IPS-18c (cell line): ENCODE data around the gene CYP2E1.
"Not testable (repeated sequence)": the region's sequence is repeated elsewhere in the genome, so short reads cannot be mapped to it uniquely, and the experiment has no call there.

ENCODE experiments used
- H3K4me3 ChIP-seq: 2 replicates; pipeline ENCODE4 v1.7.0; 2013; ENCODE audit warnings: low read depth, mild to moderate bottlenecking, low read length, moderate library complexity; ENCODE audit not compliant: insufficient read depth
- H3K9me3 ChIP-seq: one replicate; pipeline ENCODE4 v1.6.1; 2013; ENCODE audit warnings: mild to moderate bottlenecking, low read length, moderate library complexity; ENCODE audit not compliant: control insufficient read depth, insufficient read depth

CYP2E1 gene

DNA sequence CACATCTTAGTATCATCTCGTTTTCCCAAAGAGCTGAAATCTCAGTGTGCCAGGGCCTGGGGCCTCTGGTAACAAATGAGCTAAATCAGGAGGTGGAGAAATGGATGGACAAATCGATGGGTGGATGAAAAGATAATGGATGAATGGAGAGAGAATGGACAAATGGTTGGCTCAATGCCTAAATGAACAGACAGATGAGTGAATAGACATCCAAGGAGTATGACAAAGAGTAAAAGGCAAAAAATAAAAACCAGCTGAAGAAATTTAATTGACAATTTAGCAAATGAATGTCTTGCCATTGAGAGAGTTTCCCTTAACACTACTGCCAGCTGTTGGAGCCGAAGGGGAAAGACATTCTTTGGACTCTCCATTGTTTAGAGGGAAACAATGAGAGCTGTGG is 30.2 kb downstream of the CYP2E1 start:
- Histone ChIP-seq H3K4me3 (no peak overlapping the region), H3K9me3 (peaks cover 7% of the 10 kb centered on the region)

DNA sequence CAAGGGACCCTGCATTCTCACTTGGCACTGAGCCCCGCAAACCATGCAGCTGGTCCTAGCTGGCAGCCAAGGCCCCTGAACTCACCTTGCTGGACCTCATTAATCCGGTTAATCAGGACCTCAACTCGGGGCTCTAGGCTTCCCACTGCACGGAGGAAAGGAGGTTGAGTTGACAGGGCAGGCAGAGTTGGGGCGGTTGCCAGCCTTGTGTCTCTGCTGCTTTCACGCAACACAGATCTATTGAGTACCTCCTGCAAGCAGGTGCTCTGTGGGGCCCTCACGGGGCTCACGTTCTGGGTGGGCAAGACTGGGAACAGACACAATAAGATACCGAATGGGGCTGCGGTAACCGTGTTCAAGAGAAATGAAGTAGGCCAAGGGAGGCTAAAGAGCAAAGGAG is 32.1 kb downstream of the CYP2E1 start:
- H3K4me3 ChIP-seq, result no peak overlapping the region
- peaks cover 11% of the 10 kb centered on the region for H3K9me3 ChIP-seq

DNA sequence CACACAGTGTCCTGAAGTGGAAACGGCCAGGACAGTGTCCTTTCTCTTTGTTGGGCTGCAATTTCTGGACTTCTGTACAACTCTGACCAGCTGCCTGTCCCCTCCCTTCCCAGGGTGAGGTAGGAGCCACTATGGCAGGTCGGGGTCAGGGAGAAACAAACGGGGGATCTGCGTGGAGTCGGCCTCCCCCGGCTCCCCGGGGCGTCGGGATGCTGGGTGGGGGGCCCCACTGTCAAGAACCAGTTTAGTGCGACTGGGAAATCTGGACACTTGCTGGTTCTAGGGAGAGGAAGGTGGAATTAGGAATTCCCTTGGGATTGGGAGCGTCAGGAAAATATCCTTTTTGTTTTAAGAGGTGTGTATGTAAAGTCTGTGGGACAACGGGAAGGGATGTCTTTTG is 37.7 kb downstream of the CYP2E1 start:
- Histone ChIP-seq H3K9me3 (peaks cover 14% of the 10 kb centered on the region), H3K4me3 (no peak overlapping the region)

DNA sequence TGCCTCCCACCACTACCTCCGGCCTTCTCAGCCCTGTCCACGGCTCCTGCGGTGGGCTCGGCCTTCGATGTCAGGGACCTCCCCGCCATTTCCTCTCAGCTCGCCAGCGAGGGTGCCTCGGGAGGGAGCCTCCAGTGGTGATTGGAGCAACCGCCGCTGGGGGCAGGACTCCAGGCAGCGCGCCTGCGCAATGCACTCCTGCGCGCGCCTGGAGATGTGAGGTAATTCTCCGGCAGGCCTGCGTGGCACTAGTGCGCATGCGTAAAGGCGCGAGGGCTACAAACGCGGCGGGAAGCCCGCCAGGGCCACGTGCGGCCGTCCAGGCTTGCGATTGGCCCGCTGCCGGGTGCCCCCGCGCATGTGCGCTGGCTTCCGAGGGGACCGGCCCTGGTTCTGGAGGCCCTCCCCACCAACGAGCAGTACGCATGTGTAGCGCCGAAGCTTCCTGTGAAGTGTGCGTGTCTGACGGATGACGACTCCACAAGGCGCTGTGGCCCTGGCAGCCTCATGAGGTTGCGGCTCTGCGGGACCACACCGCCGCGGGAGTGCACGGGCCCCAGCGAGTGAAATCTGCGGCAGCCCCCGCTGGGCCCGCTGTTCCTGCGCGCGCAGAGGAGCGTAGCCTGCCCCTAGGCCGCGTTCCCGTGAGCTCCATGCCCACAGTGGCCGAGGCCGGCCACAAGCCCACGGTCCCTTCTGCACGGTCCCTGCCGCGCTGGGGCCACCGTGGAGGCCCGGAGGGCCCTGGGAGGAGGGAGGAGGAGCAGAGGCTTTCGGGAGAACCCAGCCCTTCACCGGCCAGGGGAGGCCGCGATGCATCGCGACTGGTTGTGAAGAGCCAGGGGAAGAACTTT is 38.5 kb downstream of the CYP2E1 start, which contains the start of gene SYCE1:
SYCE1 (minus strand) TSS at position 143 of the 854 bp plus-strand sequence; CDS start at position 89, 54 bp downstream.
- H3K9me3 ChIP-seq, result peaks cover 14% of the 10 kb centered on the region

DNA sequence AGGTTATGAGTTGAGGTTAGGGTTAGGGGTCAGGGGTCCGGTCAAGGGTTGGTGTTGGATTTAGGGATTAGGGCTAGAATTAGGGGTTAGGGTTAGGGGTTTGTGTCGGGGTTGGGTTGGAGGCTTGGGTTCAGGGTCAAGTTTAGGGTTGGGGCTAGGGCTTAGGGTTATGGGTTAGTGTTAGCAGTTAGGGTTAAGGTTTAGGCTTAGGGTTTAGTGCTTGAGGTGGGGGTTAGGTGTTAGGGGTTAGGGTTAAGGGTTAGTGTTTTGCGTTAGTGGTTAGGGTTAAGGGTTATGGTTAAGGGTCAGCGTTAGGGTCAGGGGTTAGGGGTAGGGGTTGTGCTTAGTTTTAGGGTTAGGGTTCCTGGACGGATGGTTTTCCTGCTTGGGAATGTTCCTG is 40.0 kb downstream of the CYP2E1 start:
- H3K9me3 ChIP-seq, result peaks cover 11% of the 10 kb centered on the region
- H3K4me3 ChIP-seq, result no peak overlapping the region; the same call in 1 of the 2 replicates

More for the DNA sequence above, 38.5 kb downstream of the CYP2E1 start, which contains the start of gene SYCE1:
- no peak within 1 kb of the TSS for H3K4me3 ChIP-seq

DNA sequence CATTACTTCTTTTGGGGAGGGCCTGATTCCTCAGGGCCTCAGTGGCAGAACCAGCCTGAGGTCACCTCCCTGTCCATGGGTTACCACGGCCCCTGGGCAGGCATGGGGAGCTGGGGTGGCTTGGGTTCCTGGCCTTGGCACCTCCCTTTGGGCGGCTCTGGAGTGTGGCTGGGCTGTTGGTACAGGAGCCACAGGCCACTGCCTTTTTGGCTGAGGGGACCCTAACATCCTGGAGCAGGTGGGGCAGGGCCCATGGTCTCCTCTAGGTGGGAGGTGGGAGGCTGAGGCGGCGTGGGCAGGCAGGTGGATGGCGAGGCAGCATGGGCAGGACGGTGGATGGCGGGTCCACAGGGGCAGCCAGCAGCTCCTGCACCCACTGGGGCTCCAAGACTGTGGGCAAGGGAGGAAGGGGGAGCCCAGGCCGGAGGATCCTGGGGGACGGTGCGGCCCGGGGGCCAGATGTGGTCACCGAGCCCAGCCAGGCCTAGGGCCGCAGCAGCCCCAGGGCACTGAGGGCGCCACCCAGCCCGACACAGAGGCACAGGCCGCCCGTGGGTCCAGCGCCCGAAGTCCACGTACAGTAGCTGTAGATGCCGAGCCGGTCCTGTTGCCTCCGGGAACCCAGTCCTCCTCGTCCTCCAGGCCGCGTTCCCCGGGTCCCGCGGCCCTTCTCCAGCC is 40.6 kb downstream of the CYP2E1 start:
- peaks cover 11% of the 10 kb centered on the region for H3K9me3 ChIP-seq
- no peak overlapping the region for H3K4me3 ChIP-seq

DNA sequence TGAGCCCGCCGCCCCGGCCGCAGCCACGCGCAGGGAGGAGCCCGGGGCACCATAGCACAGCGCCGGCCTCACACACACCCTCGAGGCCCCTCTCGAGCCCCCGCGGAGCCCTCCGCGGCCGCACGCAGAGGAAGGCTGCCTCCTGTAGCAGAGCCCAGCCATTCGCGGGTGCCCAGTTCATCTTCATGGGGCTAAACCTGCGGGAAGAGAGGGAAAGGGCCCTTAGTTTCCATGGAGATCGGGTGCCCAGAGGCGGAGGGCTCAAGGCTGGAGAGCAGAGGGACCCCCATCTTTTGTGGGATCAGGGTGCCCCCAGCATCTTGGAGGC is 41.1 kb downstream of the CYP2E1 start:
- H3K4me3 ChIP-seq, result no peak overlapping the region; the same call in 1 of the 2 replicates
- peaks cover 10% of the 10 kb centered on the region for H3K9me3 ChIP-seq

DNA sequence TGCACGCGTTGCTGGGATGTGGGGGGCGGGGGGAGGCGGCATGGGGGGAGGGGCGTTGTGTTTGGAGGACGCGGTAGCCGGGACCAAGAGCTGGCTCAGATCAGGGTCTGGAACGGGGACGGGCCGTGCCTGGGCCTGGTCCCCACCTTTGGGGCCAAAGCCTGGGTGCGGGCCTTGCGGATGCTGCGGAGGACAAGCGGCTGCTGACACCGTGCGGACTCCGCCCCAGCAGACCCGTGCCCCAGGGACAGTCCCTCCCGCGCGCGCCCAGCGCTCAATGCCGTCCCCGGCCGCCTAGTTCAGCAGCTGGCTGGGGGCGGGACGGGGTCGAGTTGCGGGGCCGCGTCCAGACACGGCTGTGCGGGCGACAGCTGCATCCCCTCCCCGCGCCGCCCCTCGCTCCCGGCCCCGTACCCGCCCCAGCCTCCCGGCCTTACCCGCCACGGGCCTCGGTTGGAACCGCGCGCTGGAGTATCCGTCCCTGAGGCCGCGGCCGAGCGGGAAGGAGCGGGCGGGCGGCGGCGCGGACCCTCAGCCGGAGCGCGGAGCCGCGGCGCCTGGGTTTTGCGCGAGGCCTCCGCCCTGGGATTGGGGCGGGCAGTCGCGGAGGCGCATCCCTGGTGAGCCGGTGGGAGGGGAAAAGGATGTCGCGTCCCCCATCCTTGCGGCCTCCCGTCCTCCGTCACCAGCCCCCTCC is 41.8 kb downstream of the CYP2E1 start:
- H3K9me3 ChIP-seq, H3K4me3 ChIP-seq: not testable (repeated sequence)

DNA sequence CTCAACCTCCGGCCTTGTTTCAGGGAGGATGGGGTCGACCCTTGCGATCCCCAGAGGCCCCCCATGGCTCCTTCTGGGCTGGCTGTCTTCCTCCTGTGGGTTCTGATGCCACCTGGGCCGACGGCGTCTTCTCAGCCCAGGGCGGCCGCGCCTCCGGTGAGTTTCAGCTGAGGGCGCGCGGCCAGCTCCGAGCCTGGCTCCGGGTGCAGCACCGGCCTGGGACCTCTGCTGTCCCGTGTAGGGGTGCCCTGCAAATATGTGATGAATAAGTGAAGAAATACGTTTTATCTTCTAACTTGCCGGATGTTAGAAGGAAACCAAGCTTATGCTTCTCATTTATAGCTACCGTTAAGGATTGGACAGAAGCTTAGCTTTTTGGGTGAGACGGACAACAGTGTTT is 42.6 kb downstream of the CYP2E1 start:
- H3K4me3 ChIP-seq, H3K9me3 ChIP-seq: not testable (repeated sequence)

DNA sequence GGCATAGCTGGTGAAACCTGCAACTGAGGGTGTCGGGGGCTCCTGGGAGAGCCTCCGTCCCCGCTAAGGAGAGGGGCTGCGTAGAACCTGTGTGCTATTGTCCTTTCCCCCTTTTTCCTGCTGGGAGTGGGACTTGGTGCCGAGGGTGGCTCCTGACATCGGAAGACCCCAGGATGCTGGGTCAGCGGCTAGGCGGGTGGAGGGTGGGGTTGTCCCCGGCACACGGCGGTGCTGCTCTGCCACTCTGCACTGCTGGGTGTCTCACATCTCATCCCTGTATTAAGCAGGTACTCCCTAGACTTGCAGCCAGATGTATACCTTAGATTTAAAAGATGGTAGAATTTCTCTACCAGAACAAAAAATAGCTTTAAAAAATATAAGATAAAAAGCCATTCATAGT is 44.9 kb downstream of the CYP2E1 start:
- not testable (repeated sequence) for H3K9me3 ChIP-seq, H3K4me3 ChIP-seq

DNA sequence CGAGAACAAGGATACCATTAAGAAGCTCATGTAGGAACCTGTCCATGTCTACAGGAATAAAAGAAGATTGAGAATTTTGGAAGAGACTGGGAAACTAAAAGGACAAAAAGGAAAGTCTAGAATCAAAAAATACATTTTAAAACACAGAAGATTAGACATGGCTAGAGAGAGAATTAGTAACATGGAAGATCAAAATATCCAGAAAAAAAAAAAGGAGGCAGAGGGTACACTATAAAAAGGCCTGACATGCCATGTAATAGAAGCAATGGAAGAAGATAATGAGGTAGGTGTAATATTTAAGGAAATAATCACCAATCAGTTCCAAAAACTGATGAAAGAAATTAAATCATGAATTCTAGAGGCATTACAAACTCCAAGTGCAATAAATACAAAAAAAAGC is 46.3 kb downstream of the CYP2E1 start:
- not testable (repeated sequence) for H3K9me3 ChIP-seq, H3K4me3 ChIP-seq

DNA sequence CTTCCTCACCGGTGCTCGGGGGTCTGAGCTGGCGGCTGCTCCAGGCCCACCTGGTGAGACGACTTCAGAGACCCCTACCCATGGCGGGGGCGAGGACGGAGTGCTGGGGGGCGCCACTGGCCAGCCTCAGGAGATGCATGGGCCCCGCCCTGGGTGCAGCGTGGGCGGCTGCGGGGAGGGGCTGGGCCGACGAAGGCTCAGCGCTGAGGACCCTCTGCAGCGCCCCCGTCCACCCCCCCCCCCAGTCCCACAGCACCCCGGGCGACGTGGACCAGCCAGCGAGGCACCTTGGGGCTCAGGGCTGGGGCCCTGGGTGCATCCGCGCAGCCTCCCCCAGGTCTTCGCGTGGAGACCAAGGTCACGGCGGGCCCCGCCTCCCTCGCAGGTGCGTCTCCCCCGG is 49.9 kb downstream of the CYP2E1 start:
- not testable (repeated sequence) for H3K9me3 ChIP-seq, H3K4me3 ChIP-seq
